ENCODE results near the gene CLEC18B.
"Not testable (repeated sequence)": the region's sequence is repeated elsewhere in the genome, so short reads cannot be mapped to it uniquely, and the experiment has no call there.

Gene CLEC18B

GRCh38 chr16:74367469-74368001 is 53.7 kb downstream of the CLEC18B start:
- DNase-seq (ENCODE audit: insufficient read length, low spot score), result not testable (repeated sequence)
- FAIRE-seq, result peak; percentile 67

- FAIRE-seq; DNase-seq (ENCODE audit: insufficient read length, low spot score): not testable (repeated sequence)
Measured at GRCh38 chr16:74361646-74362610, 59.4 kb downstream of the CLEC18B start.
